Measurements from ENCODE around the gene EIF4E1B.

Gene EIF4E1B

DNA sequence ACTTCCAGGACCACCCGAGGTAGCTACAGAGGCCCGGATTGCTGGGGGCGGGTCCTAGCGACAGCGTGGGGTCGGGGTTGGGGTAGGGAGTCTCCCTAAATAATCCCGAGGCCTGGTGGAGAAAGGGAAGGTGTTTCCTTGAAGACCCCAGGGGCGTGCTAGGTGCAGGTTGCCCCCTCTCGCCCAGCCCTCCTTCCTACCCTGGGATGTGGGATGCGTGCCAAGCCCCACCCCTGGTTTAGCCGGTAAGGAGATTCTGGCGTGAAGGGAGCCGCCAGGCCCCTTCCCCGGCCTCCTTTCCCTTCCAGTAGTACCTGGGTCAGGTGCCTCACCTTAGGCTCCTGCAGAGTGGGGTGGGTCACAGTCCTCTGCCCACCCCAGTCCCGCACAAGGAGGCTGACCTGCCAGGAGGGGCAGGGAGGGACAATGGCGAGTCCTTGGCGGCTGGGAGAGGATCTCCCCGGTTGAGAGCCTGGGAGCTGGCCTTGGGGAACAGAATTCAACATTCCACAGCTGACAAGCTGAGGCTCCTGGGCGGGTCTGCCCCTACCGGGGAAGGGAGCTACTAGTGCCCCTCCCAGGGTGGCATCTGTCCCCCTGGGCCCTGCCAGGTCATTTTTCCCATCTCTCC is 17.5 kb downstream of the EIF4E1B start:
- peak; percentile 80 for DNase-seq

DNA sequence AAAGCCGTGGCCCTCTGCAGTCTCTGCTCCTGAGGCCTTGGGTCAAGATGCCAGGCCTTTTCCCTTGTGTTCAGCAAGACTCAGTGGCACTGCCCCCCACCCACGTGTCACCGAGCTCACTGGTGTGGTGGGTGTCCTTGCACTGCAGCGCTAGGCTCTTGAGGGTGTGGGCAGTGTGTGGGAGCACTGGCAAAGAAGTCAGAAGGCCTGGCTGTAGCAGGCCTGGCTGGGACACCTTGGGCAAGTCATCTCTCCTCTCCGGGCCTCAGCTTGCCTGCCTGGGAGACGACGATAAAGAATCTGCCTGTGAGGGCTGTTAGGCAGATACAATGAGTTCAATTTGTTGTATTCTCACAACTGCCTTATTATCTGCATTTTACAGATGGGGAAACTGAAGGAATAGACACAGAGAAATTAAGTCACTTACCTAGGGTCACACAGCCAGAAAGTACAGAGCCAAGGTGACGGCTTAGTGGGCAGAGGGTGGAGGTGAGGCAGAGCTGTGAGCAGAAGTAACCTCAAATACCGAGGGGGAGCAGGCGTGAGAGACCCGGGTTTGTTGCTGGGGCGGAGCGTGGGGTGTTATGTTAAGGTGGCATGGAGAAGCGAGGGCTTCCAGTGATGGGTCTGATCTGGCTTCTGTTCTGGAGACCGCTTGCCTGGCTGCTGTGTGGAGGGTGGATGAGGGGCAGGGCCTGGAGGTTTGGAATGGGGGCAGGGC is 18.2 kb downstream of the EIF4E1B start:
- DNase-seq = no peak

DNA sequence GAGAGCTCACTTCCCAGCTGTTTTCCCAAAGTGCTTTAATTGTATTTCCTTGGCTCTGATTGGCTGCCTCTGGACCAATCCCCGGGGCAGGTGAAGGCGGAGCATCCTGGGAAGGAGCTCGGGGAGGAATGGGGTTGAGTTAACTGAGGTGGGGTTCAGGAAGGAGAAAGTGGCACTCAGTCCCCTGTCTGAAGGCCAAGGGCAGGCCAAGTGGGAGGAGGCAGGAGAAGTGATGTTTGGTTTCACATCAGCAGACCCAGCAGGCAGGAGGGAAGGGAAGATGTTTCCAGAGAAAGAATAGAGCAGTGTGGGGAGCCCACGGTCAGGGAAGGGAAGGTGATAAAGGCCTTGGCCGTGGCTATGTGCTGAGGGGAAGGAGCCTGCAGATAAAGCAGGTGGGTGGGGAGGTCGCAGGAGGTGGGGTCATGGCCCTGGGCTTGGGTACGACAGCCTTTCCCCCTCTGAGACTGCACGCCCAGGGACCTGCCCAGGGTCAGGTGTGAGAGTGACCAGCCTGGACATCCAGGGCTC is 19.9 kb downstream of the EIF4E1B start:
- peak; percentile 72 for DNase-seq

DNA sequence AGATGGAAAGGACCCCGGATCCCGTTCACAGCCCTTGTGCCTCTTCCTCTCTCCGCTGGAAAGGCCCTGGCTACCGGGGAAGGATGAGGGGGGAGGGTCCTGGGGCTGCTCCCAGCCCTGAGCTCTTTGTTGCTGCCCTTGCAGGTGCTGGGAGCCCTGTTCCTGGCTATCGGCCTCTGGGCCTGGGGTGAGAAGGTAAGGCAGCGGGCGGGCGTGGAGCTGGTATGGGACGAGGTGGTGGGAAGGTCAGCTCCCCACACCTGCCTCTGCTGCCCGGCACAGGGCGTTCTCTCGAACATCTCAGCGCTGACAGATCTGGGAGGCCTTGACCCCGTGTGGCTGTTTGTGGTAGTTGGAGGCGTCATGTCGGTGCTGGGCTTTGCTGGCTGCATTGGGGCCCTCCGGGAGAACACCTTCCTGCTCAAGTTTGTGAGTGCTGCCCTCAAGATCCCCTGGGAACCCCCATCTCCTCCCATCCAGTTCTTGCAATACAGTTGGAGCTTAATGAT is 21.1 kb downstream of the EIF4E1B start:
- no peak for DNase-seq

DNA sequence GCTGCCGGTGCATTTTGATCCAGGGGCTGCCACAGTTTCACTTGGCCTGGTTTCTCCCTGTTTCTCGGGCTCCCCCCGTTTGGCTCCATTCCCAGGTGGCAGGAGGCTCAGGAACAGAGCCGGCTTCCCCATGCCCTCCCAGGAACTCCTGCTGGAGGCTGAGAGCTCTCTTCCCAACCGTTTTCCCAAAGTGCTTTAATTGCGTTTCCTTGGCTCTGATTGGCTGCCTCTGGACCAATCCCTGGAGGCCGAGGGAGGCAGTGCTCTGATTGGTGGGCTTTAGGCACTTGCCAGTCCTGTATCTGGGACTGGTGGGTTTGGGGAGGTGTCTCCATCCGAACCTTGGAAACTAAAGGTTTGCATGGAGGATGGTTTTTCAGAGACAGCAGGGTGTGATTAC is 21.7 kb downstream of the EIF4E1B start:
- peak; percentile 64 for DNase-seq

DNA sequence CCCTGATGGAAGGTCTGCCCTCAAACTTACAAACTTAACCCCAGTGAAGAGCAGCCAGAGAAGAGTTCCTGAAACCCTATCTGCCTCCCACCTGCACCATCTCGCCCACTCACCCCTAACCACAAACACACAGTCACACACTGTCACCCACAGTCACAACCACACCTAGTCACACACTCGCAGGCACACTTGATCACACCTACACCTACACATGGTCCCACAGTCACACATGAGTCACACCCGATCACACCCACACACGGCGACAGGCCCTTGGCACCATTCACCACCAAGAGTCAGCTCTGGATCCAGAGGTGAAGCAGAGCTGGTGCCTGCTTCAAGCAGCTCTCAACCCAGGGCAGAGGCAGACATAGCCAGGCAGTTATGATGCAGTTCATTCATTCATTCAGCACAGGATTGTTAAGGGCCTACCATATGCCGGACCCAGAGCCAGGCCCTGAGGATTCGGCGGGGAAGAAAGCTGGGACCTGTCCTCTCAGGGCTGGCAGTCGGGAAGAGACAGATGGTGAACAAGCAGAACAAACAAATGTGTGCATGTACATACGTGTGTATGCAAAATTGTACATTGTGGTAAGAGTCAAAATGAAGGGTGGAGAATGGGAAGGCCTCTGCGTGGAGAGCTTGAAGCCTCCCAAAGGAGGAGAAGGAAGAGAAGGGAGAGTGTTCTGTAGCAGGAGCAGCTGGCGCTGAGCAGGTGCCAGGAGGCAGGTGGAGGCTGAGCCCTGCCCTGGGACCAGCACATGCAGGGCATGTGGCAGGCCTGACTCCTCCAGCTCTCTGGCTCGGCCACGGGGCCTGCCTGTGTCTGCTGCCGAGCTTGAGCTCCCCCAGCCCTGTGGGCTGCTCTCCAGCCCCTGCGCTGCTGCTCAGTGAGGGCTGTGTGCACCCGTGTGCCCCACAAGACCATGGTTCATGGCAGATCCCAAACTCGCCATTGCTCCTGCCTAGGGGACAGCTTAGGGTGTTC is 23.2 kb downstream of the EIF4E1B start:
- peak; percentile 50 for DNase-seq

DNA sequence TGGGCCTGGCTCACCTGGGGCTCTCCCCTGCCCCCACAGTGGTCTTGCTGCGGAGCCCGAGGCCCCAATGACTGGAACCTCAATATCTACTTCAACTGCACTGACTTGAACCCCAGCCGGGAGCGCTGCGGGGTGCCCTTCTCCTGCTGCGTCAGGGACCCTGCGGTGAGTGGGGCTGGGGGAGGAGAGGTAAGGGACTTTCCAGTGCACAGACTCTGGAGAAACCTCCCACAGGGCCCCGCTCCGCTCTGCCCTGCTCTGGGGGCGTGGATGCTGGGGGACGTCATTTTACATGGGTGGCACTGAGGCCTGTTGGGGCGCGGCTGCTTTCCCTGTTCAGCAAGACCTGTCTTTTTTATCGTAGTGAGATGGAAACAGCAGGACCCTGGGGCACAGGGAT is 24.4 kb downstream of the EIF4E1B start:
- no peak for DNase-seq

DNA sequence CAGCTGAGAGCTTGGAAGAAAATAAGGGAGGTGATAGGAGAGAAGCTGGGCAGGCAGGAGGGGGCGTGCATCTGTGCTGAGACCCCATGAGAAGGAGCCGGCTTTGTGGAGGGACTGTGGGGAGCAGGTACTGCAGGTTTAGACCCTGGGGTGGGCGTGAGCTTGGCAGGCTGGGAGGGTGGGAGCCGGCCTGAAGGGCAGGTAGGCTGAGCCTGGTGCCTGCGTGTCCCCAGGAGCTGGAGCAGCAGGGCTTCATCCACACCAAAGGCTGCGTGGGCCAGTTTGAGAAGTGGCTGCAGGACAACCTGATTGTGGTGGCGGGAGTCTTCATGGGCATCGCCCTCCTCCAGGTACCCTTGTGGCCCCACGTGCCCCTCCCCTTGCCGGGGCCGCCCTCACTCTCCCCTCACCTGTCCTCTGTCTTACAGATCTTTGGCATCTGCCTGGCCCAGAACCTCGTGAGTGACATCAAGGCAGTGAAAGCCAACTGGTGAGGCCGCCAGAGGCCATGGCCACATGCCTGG is 26.1 kb downstream of the EIF4E1B start:
- DNase-seq = no peak

DNA sequence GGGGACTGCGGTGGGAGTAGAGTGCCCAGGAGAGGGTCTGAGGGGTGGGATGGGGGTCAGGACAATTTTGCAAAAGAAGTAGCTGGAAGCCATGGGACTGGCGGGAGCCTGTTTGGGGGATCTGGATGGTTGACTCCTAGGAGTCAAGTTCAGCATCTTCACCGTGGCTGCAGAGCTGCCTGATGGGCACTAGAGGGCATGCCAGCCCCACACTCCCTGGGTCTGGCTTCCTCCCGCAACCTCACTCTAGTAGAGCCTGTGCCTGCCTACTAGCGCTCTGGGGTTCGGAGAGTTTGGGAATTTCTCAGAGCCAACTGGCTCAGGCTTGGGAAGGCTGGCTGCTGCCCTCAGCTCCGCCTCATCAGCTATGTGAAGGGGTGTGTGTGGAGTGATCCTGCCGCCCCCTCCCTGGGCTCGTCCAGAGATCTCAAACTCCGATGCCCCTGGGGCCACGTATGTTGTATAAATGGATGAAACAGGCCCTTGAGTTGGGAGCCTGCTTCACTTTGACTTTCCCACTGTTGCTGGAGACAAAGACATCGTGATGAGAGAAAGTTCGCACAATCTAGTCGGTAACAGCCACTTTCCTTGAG is 27.6 kb downstream of the EIF4E1B start:
- peak; percentile 80 for DNase-seq

DNA sequence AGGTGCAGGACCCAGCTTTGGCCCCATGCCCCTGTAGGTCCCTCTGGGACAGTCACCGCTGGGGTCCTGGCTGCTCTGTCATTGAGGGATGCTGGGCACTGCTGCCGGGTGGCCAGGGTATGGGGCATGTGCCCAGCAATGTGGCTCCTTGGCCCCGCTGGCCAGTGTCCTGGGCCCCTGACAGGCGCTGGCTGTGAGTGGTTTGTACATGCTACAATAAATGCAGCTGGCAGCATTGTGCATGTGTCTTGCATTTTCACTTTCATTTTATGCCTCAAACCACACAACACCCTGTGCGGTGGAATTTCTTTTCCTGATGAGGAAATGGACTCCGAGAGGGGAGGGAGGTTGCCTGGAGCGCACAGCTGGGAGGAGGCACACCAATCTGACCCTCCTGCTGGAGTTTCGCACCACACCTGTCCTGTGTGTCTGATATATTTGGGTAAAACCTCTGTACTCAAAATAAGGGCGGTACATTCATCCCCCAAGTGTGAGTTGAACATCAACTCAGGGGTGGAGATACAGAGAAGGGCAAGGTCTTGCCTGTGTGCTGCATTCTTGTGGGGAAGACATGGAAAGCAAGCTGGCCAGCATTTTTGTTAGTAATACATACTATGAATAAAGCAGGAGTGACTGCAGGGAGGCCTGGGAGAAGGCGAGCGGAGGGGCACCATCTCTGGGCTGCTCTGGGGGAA is 28.5 kb downstream of the EIF4E1B start:
- no peak for DNase-seq

DNA sequence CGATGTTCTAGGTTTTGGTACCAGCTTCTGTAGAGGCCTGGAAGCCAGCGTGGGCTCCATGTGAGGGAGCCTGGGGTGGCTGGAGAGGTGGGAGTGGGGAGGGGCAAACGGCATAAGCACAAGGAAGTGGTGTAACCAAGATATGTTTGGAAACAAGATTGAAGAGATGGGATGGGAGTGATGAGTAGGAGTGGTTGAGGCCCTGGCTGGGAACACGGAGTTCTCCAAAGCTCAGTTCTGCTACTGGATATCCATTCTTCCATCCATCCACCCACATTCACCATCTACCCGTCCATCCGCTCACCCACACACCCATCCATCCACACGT is 29.0 kb downstream of the EIF4E1B start:
- no peak for DNase-seq

DNA sequence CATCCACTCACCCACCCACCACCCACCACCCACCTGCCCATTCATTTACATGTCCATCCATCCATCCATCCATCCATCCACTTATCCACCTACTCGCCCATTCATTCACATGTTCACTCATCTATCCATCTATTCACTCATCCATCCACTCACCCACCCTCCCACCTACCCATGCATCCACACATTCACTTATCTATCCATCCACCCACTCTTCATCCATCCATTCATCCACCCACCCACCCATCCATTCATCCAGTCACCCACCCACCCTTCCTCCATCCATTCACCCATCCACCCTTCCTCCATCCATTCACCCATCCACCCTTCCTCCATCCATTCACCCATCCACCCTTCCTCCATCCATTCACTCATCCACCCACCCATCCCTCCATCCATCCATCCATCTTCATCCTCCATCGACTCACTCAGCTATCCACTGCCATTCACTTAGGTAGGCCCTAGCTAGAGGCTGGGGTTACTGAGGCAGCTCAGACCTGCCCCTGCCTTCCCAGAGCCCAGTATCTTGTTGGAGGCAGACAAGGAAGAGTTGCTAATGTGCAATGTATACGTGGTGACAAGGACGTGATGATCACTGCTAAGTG is 29.5 kb downstream of the EIF4E1B start:
- DNase-seq = no peak

DNA sequence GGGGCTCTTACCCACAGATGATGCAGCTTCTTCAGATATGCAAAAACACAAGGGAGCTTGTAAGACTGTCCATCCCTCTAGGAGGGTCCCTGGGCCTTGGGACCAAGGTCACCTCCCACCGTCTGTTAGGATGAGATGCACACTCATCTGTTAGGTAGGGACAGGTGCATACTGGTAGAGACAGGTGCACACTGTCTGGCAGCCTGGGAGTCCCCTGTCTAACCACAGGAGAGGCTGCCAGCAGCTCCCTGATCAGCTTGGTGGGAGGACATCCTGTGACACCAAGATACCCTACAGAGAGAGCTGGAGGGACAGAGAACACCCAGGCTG is 30.0 kb downstream of the EIF4E1B start:
- no peak for DNase-seq

DNA sequence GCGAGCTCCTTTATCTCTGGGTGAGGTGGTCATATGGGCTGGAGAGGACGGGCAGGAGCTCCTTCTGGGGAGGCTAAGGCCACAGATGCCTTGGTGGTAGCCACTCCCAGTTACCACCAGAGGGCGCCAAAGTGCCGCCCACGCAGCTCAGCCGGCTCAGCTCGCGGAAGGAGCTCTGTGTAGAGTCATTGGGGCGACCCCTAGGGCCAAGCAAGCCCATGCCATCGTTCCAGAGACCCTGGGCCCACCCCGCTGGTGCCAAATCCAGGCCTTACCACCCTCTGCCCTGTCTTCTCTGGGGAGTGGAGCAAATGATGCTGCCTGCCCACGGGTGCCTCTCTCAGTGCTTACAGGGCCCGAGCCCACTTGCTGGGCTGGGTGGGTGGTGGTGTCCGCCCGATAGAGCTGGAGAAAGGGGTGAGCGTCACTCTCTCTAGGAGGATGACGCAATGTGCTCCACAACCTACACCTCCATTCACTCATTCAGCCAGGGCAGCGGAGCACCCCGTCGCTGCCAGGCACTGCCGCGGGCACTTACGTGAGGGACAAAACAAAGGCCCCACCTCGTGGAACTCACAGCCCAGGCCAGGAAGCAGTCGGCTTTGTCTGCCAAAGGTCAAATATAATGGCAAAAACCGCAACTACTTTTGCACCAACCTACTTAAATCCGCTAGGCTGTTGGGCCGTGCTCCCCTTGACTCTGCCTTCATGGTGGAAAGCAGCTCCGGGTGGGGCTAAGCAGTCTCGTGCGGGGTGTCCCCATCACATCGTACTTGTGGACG is 30.6 kb downstream of the EIF4E1B start:
- peak; percentile 85 for DNase-seq

DNA sequence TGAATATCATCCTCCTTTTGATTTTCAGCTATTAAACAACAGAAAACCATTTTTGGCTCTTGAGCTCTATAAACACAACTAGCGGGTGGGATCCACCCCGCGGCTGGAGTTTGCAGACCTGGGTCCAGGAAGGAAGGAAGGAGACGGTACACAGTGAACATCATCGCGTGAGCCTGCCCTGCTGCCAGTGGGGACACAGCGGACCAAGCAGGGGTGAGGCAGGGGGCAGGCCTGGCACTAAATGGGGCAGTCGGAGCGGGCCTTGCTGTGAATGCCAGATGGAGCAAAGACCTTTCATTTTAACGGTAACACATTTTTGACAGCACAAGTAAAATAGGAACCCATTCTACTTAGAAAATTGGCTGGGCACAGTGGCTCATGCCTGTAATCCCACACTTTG is 31.2 kb downstream of the EIF4E1B start:
- peak; percentile 35 for DNase-seq

DNA sequence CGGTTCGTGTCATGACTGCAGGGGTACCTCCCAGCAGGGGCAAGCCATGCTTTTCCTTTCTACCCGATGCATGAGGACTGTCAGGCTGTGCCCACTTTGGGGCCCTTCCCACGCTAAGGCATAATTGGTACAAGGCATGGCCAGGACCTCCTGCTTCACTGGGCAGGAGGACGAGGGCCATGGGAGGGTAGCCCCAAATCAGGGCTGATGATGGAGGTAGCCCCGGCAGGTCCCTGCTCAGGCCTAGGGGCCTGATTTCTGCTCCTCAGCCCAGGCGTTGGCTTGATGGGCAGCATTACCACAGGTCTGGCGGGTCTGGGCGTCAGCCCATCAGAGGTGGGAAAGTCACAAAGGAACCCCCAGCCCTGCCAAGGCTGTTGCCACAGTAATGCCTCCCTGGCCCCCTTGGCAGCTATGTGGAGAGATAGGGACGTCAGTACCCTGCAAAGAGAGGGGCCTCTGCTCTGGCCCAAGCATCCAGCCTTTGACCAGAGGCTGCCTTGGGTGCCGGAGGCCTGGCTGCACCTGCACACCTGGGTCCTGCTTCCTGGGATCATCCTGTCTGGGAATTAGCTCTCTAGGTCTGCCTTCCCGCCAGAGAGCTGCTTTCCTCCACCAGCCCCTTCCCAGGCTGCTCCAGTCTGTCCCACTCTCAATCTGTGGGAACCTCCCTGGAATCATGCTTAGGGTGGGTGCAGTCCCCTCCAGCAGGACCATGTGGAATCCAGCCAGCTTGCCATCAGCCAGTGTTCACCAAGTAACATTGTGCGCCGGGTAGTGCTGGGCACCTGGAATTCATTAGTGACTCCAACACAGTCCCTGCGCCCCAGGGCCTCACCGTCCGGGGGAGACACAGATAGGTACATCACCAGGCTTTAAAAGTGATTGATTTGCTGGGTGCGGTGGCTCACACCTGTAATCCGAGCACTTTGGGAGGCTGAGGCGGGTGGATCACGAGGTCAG is 32.2 kb downstream of the EIF4E1B start:
- DNase-seq = no peak

DNA sequence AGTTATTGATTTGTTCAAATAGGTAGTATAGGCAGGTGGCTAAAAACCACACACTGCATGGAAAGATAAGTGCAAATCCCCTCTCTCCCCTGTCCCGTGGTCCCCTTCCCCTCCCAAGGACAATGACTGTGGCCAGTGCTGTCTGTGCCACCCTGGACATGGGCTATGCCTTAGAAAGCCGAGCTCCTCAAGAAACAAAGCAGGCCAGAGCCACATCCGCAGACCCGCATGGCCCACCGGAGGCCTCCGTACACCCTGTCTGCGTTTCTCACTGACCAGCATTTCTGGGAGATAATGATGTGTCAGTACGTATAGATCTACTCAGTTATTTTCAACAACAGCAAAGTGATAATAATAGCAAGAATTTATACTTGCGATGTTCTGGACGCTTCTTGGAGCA is 33.1 kb downstream of the EIF4E1B start:
- no peak for DNase-seq

DNA sequence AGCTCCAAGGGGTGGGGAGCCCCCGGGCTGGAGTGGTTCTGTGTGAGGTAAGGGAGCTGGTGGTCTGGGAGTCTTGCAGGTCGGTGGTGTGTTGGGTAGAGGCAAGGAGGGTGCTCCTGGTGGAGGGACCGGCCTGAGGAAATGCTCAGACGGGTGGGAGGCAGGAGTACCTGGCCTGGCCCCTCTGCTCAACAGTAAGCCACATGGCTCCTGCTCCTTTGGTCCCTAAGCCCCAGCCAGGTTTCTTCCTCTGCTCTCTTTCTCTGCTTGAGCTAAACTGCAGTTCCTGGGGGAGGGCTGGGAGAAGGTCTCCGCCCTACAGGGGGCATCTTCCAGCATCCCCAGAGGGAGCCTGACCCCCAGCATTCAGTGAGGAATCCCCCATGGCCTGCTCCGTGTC is 34.0 kb downstream of the EIF4E1B start:
- DNase-seq = peak; percentile 45

DNA sequence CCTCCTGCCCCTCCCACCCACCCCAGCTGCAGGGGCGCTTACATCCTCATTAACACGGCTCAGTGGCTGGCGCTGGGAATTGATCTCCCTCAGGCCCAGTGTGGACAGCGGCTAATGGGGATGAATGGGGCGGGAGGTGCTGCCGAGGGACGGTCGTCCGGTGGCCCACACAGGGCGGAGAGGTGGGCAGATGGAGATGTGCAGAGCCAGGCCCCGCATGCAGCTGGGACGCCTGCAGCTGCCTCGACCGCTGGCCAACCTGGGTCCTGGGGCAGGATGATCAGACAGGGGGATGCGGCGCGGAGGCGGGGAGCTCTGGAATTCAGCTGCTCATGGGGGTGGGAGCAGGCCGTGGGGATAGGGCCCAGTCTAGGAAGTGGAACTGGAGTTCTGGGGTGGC is 34.4 kb downstream of the EIF4E1B start:
- peak; percentile 45 for DNase-seq

DNA sequence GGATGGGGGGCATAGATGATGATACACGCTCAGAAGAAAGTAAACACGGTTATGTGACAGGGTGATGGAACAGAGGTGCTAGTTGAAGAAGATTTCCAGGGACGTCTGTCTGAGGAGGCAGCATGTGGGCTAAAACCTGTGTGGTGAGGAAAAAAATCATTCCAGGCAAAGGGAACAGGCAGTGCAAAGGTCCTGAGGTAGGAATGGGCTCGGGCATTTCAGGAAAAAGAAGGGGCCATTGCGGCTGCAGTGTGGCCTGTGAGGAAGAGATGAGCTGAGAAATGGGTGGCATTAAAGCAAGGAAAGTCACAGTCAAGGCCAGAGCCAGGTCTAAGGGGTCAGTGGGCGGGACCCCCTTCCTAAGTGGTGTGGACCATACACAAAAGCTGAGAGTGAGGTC is 35.0 kb downstream of the EIF4E1B start:
- DNase-seq = no peak
